Activated CD8-positive, alpha-beta memory T cell treated with anti-CD3 and anti-CD28 coated beads for 36 hours (primary cell): ENCODE measurements around the gene PLEKHN1. TPM values are rescaled to one million over a fixed set of nuclear protein-coding genes. Genes with fewer than 3 reads are reported as not detected.
"Not testable (repeated sequence)": the region's sequence is repeated elsewhere in the genome, so short reads cannot be mapped to it uniquely, and the experiment has no call there.

Experiments used
- CTCF ChIA-PET: fragments of 350-600 bp; sonication (Branson Sonifier 250); formaldehyde crosslinking; loops from one replicate; lab custom pipeline; 2021; ENCODE audit warnings: antibody characterized with exemption; lab: Charles Lee
- POLR2A ChIA-PET: fragments of 350-600 bp; sonication (Branson Sonifier 250); formaldehyde crosslinking; loops from one replicate; lab custom pipeline; 2021; ENCODE audit warnings: antibody characterized with exemption; lab: Charles Lee
- total RNA-seq, 2 experiments: library from RNA; stranded (reverse); gene quantifications; one replicate each; pipeline ENCODE4 v1.2.3, GENCODE V29; 2021

The PLEKHN1 gene
- total RNA-seq, 2 experiments from 2014 or later = 3.1 to 3.8 TPM

DNA sequence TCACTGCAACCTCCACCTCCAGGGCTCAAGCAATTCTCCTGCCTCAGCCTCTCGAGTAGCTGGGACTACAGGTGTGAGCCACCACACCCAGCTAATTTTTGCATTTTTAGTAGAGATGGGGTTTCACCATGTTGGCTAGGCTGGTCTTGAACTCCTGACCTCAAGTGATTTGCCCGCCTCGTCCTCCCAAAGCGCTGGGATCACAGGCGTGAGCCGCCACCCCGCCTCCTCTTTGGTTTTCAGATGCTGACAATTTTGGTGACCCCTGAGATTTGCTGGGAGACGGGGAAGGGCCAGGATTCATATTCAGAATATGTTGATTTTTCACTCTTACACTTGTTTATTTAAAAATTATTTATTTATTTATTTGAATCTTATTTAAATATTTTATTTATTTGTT is 43.8 kb downstream of the PLEKHN1 start:
- CTCF ChIA-PET = interaction anchor here (1.8 kb wide), 1 partner anchor 8 kb away, joined by 7 read pairs; no protein-coding TSS in a partner anchor
- POLR2A ChIA-PET = not testable (repeated sequence)

DNA sequence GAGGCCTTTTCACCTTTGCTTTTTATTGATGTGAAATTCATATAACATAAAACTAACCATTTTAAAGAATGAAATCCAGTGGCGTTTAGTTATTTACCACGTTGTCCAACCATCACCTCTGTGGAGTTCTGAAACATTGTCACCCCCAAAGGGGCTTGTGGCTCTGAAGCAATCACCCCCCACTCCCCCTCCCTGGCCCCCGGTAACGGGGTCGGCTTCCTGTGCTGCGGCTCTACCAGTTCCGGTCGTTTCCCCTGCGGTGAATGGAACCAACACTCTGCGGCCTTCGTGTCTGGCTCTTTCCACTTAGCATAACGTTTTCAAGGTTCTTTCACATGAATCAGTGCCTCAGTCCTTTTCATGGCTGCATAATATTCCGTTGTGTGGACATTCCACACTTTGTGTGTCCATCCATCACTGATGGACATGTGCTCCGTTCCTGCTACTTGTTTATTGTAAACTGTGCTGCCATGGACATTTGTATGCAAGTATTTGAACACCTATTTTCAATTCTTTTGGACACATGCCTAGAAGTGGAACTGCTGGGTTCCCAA is 45.2 kb downstream of the PLEKHN1 start:
- ChIA-PET CTCF (interaction anchor here (1.8 kb wide), 1 partner anchor 10 kb away, joined by 7 read pairs; no protein-coding TSS in a partner anchor), POLR2A (no interaction called here)

DNA sequence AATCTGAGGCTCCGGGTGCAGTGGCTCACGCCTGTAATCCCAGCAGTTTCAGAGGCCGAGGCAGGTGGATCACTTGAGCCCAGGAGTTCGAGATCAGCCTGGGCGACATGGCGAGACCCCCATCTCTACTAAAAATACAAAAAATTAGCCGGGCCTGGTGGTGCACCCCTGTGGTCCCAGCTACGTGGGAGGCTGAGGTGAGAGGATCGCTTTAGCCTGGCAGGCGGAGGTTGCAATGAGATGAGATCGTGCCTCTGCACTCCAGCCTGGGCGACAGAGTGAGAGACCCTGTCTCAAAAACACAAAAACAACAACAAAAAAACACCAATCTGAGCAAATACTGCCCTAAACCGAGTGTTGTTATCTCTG is 46.4 kb downstream of the PLEKHN1 start:
- ChIA-PET CTCF (interaction anchor here (1.1 to 3.8 kb wide), 8 partner anchors 11 to 51 kb away, joined by 4 to 14 read pairs (median 10); no protein-coding TSS in a partner anchor), POLR2A (interaction anchor here (0.6 kb wide), 1 partner anchor 157 kb away, joined by 3 read pairs; no protein-coding TSS in a partner anchor)

DNA sequence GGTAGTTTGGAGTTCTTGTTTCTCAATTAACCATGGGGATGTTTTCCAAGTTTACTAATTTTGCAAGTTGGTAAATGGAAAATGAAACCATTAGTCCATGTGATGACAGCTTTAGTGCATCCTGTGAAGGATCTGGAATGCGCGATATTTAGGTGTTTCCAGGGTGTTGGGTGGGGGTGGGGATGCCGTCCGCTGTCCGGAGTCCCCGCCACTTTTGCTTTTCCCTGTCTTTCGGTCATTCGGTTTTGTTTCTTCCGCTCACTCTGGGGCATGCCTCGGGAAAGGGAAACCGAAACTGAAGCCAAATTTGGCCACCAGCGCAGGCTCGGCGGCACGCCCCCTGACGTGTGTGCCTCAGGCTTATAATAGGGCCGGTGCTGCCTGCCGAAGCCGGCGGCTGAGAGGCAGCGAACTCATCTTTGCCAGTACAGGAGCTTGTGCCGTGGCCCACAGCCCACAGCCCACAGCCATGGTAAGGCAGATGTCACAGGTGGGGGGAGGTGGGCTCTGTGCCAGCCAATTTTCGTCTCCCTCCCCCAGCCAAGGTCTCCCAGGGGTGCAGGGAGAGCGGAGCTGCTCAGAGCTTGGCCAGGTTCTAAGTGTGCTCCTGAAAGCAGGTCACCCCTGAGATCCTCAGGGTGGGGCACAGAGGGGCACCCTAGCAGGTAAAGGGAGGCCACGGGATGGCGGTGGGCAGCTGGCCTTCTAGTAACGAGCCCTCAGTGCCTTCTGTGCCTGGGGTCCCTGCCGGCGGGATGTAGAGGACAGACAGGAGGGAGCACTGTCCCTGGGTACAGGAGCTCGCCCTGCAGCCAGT is 47.0 kb downstream of the PLEKHN1 start, which contains the start of gene ISG15:
TSS of gene ISG15 (plus strand) at position 393 of the 817 bp plus-strand sequence. CDS start at position 470, 77 bp downstream.
- ChIA-PET CTCF (interaction anchor here (1.1 to 3.8 kb wide), 9 partner anchors 11 to 101 kb away, joined by 3 to 14 read pairs (median 9); no protein-coding TSS in a partner anchor), POLR2A (interaction anchor here (0.6 to 1.1 kb wide), 3 partner anchors 29 to 357 kb away, joined by 3 read pairs; no protein-coding TSS in a partner anchor)

DNA sequence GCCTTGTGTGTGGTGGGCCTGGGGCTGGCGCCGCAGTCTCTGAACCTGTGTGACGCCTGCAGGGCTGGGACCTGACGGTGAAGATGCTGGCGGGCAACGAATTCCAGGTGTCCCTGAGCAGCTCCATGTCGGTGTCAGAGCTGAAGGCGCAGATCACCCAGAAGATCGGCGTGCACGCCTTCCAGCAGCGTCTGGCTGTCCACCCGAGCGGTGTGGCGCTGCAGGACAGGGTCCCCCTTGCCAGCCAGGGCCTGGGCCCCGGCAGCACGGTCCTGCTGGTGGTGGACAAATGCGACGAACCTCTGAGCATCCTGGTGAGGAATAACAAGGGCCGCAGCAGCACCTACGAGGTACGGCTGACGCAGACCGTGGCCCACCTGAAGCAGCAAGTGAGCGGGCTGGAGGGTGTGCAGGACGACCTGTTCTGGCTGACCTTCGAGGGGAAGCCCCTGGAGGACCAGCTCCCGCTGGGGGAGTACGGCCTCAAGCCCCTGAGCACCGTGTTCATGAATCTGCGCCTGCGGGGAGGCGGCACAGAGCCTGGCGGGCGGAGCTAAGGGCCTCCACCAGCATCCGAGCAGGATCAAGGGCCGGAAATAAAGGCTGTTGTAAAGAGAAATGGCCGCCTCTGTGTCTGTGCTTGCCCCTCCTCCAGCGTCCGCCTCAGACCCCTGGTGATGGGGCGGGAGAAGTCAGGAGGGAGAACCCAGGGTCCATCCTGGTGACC is 47.8 kb downstream of the PLEKHN1 start:
- POLR2A ChIA-PET = interaction anchor here (0.7 to 1.1 kb wide), 2 partner anchors 30 to 356 kb away, joined by 3 read pairs; no protein-coding TSS in a partner anchor

DNA sequence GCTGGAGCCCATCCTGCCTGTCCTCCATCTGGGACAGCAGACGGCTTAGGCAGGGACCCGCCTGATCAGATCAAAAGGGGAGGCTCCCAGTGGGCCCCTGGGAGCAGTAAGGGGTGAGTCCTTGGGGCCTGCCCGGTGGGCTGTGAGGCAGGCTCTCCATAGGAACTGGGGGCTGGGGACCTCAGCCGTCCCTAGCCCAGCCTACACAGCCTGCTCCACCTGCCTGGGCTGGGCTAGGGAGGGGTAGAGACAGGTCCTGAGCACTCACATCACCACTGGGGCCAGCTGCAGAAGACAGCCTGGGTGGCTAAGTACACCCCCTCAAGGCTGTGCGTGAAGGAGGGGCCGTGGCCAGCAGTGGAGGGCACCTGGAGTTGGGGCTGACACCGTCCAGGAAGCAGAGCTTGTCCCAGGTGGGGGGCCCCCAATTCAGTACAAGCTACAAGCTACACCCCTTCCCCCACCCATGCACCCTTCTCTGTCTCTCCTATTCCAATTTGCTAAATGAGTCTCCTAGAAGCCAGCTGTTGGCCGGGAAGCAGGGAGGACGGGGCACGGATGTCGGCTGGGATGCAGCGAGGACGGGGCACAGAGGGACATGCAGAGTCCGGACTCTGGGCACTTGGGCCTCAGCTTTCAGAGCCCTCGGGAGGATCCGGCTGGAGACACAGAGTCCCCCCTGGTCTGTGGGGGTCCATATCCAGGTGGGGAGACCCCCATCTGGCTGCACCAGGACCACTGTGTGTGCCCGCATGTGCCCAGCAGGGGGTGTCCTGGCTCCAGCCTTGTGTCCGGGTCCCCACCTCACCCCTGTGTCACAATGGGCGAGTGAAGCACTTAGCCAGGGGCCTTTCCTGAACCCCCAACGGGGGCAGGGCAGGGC is 48.8 kb downstream of the PLEKHN1 start:
- ChIA-PET POLR2A (no interaction called here), CTCF (interaction anchor here (0.6 to 3.8 kb wide), 8 partner anchors 13 to 601 kb away, joined by 3 to 14 read pairs (median 8); partner anchors contain the start of gene MIB2)

More for the DNA sequence above, 47.8 kb downstream of the PLEKHN1 start:
- CTCF ChIA-PET = interaction anchor here (1.1 to 3.8 kb wide), 11 partner anchors 12 to 602 kb away, joined by 3 to 14 read pairs (median 5); partner anchors contain the start of gene MIB2

DNA sequence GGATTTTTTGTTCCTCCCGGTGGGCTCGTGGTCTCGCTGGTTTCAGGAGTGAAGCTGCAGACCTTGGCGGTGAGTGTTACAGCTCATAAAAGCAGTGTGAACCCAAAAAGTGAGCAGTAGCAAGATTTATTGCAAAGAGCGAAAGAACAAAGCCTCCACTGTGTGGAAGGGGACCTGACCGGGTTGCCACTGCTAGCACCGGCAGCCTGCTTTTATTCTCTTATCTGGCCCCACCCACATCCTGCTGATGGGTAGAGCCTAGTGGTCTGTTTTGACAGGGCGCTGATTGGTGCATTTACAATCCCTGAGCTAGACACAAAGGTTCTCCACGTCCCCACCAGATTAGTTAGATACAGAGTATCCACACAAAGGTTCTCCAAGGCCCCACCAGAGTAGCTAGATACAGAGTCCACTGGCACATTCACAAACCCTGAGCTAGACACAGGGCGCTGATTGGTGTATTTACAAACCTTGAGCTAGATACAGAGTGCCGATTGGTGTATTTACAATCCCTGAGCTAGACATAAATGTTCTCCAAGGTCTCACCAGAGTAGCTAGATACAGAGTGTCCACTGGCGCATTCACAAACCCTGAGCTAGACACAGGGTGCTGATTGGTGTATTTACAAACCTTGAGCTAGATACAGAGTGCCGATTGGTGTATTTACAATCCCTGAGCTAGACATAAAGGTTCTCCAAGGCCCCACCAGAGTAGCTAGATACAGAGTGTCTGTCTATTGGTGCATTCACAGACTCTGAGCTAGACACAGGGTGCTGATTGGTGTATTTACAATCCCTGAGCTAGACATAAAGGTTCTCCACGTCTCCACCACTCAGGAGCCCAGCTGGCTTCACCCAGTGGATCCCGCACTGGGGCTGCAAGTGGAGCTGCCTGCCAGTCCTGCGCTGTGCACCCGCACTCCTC is 51.4 kb downstream of the PLEKHN1 start:
- POLR2A ChIA-PET = not testable (repeated sequence)
- CTCF ChIA-PET = interaction anchor here (1.2 to 4.4 kb wide), 5 partner anchors 16 to 46 kb away, joined by 3 to 13 read pairs (median 4); no protein-coding TSS in a partner anchor

DNA sequence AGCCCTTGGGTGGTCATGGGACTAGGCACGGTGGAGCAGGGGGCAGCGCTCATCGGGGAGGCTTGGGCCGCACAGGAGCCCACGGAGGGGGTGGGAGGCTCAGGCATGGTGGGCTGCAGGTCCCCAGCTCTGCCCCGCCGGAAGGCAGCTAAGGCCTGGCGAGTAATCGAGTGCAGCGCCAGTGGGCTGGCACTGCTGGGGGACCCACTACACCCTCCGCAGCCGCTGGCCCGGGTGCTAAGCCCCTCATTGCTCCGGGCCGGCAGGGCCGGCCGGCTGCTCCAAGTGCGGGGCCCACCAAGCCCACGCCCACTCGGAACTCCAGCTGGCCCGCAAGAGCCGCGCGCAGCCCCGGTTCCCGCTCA is 52.0 kb downstream of the PLEKHN1 start:
- CTCF ChIA-PET = interaction anchor here (1.0 to 4.4 kb wide), 9 partner anchors 11 to 76 kb away, joined by 3 to 13 read pairs (median 4); no protein-coding TSS in a partner anchor
- POLR2A ChIA-PET = not testable (repeated sequence)

DNA sequence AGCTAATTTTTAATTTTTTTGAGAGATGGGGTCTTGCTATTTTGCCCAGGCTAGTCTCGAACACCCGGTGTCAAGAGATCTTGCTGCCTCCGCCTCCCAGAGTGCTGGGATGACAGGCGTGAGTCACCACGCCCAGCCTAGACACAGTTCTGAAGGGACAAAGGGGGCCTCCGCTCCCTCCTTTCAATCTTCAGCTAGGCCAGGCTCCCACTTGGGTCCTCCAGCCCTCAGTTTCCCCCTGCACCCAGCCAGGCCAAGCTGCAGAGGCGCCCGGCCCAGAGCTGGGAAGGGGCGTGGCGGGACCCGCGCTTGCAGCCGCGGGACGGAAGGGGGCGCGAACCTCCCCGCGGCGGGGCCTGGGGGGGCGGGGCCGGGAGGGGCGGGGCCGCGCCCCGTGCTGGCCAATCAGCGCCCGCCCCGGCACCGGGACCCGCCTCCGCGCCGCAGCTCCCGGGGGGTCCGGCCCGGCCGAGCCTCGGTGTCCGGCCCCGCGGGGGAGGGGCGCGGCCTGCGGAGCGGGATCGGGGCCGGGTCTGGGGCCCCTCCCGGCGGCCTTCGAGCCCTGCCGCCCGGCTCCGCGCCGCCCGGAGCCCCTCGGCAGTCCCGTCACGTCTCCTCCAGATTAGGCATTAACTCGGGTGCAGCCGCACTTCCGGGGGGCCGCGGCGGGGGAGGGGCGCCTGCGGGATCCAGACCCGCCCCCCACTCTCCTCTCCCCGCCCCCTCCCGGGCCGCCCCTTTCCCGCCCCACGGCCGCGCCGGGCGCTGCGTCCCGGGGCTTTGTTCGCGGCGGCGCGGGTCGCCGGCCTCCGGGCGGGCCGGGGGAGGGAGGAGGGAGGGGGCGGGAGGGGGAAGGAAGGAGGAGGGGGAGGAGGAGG is 53.1 kb downstream of the PLEKHN1 start:
- POLR2A ChIA-PET = interaction anchor here (0.8 kb wide), 1 partner anchor 45 kb away, joined by 3 read pairs; no protein-coding TSS in a partner anchor
- CTCF ChIA-PET = interaction anchor here (0.8 to 4.4 kb wide), 12 partner anchors 12 to 272 kb away, joined by 3 to 13 read pairs (median 3); no protein-coding TSS in a partner anchor

DNA sequence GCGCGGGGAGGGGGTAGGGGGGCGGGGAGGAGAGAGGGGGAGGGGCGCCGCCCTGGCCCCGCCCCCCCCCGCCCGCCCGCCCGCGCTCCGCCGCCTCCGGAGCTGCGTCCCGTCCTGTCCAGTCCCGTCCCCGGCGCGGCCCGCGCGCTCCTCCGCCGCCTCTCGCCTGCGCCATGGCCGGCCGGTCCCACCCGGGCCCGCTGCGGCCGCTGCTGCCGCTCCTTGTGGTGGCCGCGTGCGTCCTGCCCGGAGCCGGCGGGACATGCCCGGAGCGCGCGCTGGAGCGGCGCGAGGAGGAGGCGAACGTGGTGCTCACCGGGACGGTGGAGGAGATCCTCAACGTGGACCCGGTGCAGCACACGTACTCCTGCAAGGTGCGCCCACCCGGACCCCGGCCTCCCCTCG is 53.7 kb downstream of the PLEKHN1 start, which contains the start of gene AGRN:
TSS of gene AGRN (plus strand) at position 121 of the 405 bp plus-strand sequence. CDS start at position 174, 53 bp downstream.
- POLR2A ChIA-PET = no interaction called here
- CTCF ChIA-PET = interaction anchor here (1.0 to 4.4 kb wide), 6 partner anchors 12 to 271 kb away, joined by 3 to 13 read pairs (median 4); no protein-coding TSS in a partner anchor

DNA sequence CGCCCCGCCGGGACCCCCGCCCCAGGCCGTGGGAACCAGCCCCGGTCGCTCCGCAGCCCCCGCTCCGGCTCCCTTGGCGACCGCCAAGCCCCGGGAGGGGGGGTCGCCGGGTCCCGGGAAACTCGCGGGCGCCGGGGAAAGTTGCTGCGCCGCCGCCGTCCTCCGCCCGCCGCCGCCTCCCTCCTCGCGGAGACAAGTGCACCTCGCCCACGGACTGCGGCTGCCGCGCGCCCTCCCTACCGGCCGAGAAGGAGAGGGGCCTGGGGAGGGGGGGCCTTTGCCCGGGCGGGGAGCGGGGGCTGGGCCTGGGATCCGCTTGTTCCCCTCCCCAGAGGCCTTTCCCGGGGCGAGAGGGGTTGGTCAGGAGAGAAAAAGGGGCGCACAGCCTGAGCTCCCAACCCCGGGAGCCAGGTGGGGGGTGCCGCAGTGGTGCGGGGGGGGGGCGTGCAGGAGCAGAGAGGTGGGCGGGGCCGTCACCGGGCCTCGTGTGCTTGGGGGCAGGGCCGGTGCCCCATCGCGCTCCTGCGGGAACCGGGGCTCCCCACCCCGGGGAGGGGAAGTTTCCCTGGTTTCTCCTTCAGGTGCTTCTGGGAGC is 54.2 kb downstream of the PLEKHN1 start:
- ChIA-PET POLR2A (no interaction called here), CTCF (interaction anchor here (4.4 kb wide), 1 partner anchor 43 kb away, joined by 13 read pairs; no protein-coding TSS in a partner anchor)

DNA sequence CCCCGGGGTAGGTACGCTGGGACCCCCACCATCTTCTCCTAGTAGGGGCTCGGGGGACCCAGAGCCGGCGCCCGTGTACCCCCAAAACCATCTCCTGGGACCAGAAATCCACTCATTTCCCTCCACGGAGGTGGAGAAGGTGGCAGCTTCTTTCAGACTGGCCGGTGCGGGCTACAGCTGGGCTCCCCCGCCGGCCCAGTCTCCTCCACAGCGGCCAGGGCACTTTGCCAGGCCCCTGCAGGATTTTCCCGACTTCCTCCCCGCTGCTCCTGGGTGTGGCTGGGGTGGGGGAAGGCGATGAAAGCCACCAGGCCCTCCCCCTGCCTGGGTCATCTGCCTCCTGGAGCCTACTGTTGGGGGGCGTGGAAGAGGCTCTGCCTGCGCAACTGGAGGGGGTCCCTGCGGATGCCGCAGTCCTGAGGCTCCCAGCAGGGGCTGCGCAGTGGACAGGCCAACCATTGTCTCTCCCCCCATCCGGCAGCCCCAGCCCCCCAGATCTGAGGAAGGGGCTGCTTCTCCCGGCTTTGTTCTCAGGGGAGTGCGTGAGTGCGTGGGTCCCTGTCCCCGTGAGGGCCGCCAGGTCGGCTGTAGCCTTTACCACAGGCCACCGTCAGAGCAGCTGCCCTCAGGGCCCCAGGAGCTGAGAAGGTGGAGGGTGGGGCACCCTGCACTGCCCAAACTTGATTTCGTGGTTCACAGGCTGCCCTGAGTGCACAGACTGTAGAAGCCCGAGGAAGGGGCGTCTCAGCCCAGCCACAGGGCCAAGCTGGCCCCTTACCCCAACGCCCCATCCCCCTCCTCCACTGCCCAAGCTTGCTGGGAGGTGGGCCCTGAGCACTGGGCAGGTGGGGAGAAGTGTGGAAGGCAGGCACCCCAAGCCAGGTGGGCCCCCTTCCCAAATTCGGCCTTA is 55.0 kb downstream of the PLEKHN1 start:
- POLR2A ChIA-PET = no interaction called here
- CTCF ChIA-PET = interaction anchor here (1.1 to 4.4 kb wide), 4 partner anchors 11 to 76 kb away, joined by 3 to 13 read pairs (median 4); no protein-coding TSS in a partner anchor

DNA sequence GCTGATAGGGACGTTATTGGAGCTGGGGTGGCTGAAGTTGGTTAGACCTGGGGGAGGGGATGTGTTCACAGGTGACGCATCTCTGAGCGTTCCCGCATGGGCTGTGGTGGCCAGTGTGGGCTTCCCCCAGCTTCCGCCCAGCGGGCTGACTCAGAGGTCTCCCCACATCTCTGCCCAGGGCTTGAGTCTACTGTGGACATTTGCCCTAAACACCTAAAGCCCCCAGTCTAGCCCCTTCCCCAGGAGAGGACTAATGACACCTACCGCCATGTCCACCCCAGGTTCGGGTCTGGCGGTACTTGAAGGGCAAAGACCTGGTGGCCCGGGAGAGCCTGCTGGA is 55.6 kb downstream of the PLEKHN1 start:
- ChIA-PET CTCF (interaction anchor here (1.1 to 4.4 kb wide), 4 partner anchors 11 to 76 kb away, joined by 3 to 13 read pairs (median 4); no protein-coding TSS in a partner anchor), POLR2A (no interaction called here)
